A549 (cell line): ENCODE results near the gene DIPK1B.

Source experiments
- CTCF ChIP-seq: fragments of >200 bp; sonication (Bioruptor Twin); formaldehyde crosslinking; IDR thresholded peaks from 3 replicates; pipeline ENCODE4 v1.5.1; 2016
- SMC3 ChIP-seq: fragments of >200 bp; sonication (Bioruptor Twin); formaldehyde crosslinking; IDR thresholded peaks from 3 replicates; pipeline ENCODE4 v1.6.1; 2018; ENCODE audit warnings: inconsistent platforms

DNA sequence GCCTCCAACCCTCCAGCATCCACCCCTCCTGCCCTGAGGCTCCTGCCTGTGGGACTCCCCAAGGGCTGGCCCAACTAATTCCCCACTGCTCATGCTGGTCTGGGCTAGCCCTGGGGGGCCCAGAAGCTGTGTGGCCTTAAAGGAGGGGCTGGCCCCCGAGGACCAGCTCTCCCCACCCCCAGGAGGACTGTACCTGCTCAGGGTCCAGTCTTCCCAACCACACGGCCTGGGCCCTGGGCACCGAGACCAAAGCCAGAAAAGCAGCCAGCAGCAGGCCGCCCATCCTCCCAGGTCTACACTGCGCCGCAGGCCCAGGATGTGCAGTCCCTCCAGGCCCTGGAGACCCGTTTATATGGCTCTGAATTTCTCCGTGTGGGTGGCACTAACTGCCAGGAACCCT lies 35.8 kb downstream of the DIPK1B start, which contains the start of gene LCN6:
- TF ChIP-seq CTCF, result no peak
- no peak for TF ChIP-seq SMC3
